SKM-1 treated with dmso at 0.1 percent for 144 hours (cell line): ENCODE results near the gene CFAP90.
A peak's percentile ranks its signal among the peaks of the same experiment; 100 is the strongest.

ENCODE experiments used
- DNase-seq: peaks from one replicate; lab custom pipeline; 2025; ENCODE audit not compliant: unreplicated experiment; lab: John Stamatoyannopoulos, UW

Gene CFAP90

GRCh38 chr5:7868773-7869473 is 18.0 kb upstream of the CFAP90 start, which contains the start of the genes FASTKD3 and MTRR:
TSS of gene FASTKD3 (minus strand) at chr5:7869031. CDS start at chr5:7868083, 948 bp downstream.
TSS of gene MTRR (plus strand) at chr5:7869148. CDS start at chr5:7870795, 1,647 bp downstream.
- peak; percentile 89 for DNase-seq

GRCh38 chr5:7868427-7868772 is 17.5 kb upstream of the CFAP90 start:
- DNase-seq, result no peak

GRCh38 chr5:7867260-7867659 is 16.3 kb upstream of the CFAP90 start:
- no peak for DNase-seq

GRCh38 chr5:7866196-7866595 is 15.3 kb upstream of the CFAP90 start:
- DNase-seq, result no peak

- DNase-seq, result no peak
Observed at GRCh38 chr5:7857926-7858632, 7.1 kb upstream of the CFAP90 start.

GRCh38 chr5:7857361-7857760 is 6.4 kb upstream of the CFAP90 start:
- no peak for DNase-seq

- peak; percentile 40 for DNase-seq
Observed at GRCh38 chr5:7856855-7857254, 5.9 kb upstream of the CFAP90 start.

GRCh38 chr5:7855611-7856010 is 4.7 kb upstream of the CFAP90 start:
- no peak for DNase-seq

- no peak for DNase-seq
Observed at GRCh38 chr5:7852988-7853387, 2.1 kb upstream of the CFAP90 start.

- no peak for DNase-seq
Observed at GRCh38 chr5:7852542-7852941, 1.6 kb upstream of the CFAP90 start.

- no peak for DNase-seq
Observed at GRCh38 chr5:7851617-7852289, 820 bp upstream of the CFAP90 start.

GRCh38 chr5:7851240-7851592 is 283 bp upstream of the CFAP90 start:
- no peak for DNase-seq

GRCh38 chr5:7849681-7850394 is 1.1 kb downstream of the CFAP90 start:
- no peak for DNase-seq

GRCh38 chr5:7848296-7848695 is 2.6 kb downstream of the CFAP90 start:
- no peak for DNase-seq

- no peak for DNase-seq
Observed at GRCh38 chr5:7846327-7846726, 4.6 kb downstream of the CFAP90 start.

- DNase-seq, result no peak
Observed at GRCh38 chr5:7845557-7845956, 5.4 kb downstream of the CFAP90 start.

GRCh38 chr5:7844901-7845300 is 6.0 kb downstream of the CFAP90 start:
- no peak for DNase-seq

GRCh38 chr5:7842531-7842930 is 8.4 kb downstream of the CFAP90 start:
- DNase-seq, result no peak

GRCh38 chr5:7837403-7837802 is 13.5 kb downstream of the CFAP90 start:
- DNase-seq, result no peak

GRCh38 chr5:7834982-7835381 is 16.0 kb downstream of the CFAP90 start:
- no peak for DNase-seq

GRCh38 chr5:7828269-7828668 is 22.7 kb downstream of the CFAP90 start:
- no peak for DNase-seq

GRCh38 chr5:7827610-7828009 is 23.3 kb downstream of the CFAP90 start:
- DNase-seq, result no peak
